GM19193 (cell line): ENCODE results near the gene ANO1.

Experiments used
- POLR2A ChIP-seq: IDR thresholded peaks from 4 replicates; pipeline ENCODE4 v1.6.1; 2011; ENCODE audit not compliant: insufficient read depth, insufficient read length; ENCODE audit errors: extremely low read depth

ANO1 gene

DNA sequence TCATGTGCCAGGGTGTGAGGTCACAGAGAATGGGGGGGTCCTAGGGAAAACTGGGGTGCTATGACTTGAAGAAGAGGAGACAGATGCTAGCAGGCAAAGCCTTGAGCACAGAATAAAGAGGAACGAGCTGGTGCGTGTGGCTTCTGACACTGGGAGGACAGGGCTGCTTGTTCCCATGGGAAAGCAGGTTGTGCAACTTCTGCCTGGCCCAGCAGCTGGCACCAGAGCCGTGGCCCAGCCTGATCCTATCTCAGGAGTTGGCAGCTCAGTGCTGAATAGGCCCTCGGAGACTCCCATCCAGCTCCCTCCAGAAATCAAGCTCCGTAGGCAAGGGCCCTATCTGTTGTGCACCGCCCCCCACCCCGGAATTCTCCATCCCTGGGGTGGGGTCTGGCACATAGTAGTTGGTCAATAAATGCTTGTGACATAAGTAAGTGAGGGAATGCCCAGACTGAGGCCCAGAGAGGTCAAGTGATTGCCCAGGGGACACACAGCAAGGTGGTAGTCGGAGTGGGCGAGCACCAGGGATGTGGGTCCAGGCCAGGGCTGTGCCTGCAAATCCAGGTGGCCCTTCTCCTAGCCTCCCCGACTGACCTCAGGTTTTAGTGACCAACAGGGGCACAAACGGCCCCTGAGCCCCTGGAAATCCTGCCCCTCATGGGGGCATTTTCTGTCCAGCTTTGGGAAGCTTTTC lies 105.5 kb downstream of the ANO1 start:
- no peak for TF ChIP-seq POLR2A

DNA sequence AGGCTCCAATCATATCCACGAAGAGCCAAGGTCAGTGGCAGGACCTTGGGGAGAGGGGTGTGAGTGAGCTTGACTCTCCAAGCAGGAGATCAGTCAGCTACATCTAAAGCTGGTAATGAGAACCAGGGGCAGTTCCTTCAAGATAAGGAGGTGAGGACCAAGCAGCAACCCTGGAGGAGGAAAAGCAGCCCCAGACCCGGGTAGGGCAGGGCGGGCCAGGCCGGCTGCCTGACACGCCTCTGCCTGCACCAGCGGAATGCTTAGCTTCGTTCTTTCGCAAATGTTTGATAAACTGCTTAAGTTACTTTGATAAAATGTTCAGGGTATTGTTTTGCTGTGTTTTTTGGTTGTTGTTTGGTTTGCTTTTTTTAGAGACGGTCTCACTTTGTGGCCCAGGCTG lies 106.3 kb downstream of the ANO1 start:
- TF ChIP-seq POLR2A, result no peak

DNA sequence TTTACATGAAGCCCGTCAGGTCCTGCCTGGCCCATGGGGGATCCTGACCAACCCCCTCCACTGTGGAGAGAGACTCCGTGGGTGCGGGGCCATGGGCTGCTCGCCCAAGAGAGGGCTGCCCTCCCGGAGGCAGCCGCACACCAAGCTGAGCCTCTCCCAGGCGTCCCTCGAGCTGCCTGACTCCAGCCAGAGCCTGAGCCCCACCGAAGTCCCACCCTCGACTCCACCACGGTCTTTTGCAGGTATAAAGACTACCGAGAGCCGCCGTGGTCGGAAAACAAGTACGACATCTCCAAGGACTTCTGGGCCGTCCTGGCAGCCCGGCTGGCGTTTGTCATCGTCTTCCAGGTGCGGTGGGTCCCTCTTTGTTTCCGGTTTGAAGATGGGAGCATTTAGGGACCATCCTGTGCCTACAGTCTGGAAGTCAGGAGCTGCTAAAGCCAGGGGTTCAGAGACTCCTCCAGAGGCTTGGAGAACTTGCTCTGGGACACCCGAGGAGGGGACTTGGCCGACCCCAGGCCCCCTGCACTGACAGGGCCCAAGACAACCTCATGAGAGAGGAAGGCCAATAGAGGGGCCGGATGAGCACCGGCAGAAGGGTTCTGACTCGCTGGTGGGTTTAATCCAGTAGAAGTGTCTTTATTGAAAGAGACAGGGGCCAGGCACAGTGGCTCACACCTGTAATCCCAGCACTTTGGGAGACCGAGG lies 107.4 kb downstream of the ANO1 start:
- no peak for TF ChIP-seq POLR2A

DNA sequence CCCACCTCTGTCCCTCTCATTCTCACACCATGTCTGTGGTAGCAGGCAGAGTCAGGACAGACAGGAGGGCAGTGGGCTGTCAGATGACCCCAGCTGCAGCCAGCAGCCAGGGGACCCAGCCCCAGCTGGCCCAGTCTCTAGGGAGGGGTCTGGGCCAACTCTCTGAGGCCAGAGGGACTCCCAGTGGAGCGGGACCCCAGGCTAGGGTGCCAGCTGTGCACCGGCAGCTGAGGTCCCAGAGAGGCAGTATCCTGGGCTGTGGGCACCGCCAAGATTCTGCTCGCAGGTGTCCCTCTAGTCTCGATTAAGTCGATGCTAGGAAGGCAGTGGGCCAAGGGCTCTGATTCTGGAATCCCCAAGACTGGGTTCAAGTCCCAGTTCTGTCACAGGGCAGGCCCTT lies 108.3 kb downstream of the ANO1 start:
- TF ChIP-seq POLR2A, result no peak

DNA sequence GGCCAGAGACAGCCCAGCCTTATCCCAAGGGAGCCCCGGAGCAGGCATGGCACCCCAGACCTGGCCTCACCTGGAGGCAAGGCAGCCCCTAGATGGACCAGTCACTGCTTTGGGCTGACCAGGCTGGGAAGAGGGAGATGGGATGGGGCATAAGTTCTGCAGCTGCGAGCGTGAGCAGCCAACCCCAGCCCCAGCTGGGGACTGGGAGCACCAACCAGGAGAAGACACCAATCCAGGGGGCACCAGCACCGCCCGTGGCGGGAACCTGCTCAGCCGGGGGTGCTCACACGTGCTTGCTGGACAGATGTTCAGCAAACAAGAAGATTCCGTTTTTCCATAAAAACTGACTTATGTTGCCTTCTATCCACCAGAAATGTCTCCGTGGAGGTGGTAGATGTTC lies 108.8 kb downstream of the ANO1 start:
- TF ChIP-seq POLR2A, result no peak

DNA sequence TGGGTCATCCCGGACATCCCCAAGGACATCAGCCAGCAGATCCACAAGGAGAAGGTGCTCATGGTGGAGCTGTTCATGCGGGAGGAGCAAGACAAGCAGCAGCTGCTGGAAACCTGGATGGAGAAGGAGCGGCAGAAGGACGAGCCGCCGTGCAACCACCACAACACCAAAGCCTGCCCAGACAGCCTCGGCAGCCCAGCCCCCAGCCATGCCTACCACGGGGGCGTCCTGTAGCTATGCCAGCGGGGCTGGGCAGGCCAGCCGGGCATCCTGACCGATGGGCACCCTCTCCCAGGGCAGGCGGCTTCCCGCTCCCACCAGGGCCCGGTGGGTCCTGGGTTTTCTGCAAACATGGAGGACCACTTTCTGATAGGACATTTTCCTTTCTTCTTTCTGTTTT lies 109.7 kb downstream of the ANO1 start:
- no peak for TF ChIP-seq POLR2A

DNA sequence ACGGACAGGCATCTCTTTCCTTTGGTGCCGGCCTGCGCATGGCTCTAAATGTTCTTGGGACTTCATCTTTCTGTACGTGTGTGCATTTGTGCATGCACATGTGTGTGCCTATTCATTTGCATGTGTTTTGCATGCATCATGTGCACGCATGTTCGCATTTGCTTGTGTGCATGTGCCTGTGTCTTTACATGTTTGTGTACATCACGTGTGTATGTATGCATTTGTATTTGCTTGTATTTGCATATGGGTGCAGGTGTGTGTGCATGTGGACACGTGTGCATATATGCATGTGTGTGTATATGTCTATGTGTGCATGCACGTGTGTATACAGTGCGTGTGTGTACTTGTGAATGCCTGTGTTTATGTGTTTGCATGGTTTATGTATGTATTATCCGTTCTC lies 111.5 kb downstream of the ANO1 start:
- TF ChIP-seq POLR2A, result no peak

DNA sequence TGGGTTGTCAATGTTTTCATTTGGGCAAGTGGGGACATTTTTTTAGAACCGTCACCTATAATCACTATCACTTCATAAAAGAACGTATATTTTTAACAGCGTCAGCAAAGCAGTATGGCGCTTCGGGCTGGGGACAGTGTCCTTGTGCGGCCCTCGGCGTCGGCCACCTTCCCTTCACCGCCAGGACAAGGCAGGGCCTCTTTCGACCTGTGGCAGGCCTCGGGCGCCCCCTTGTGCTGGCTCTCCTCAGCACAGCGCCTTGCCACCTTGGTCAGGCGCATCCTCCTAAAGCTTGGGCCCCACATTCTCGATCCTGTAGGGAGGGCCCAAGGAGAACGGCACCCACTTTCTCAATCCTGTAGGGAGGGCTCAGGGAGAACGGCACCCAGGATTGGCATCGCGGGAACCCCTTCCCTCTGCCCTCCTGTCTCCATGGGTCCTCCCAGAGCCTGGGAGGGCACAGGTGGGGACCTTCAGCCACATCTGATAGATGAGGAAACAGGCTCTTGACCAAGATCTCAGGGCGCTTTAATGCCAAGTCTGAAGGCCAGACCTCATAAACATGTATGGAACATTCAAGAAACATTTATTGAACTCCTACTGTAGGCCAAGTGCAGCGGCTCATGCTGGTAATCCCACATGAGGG lies 113.5 kb downstream of the ANO1 start:
- TF ChIP-seq POLR2A, result no peak

DNA sequence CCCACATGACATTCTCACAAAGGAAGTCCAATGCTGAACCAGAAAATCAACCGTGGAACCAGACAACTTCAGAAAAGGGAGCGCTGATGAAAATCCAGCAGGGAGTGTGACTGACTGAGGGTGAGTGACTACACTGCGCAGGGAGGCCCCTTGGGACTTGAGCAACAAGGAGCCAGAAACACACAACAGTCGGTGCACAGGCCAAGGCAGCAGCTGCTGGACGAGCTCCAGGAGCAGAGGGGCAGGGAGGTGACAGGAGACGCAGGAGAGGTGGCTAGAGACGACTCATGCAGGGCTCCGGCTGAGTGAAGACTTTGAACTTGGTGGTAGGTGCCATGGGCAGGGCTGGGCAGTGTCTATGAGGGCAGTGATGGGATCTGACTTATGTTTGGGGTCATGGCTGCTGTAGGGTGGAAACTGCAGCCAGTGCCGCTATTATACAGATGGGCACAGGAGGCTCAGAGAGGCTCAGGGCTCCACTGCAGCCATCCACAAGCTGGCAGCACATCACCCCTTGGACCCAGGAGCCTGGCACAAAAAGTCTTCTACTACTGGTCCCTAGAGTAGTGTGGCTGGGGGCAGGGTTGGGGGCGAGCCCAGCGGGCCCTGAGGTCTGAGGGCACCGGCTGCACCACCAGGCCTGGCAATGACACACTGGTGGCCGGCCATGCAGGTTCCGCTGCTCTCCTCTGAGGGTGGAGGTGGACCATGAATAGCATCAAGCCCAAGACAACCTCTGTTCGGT lies 114.7 kb downstream of the ANO1 start:
- TF ChIP-seq POLR2A, result no peak

DNA sequence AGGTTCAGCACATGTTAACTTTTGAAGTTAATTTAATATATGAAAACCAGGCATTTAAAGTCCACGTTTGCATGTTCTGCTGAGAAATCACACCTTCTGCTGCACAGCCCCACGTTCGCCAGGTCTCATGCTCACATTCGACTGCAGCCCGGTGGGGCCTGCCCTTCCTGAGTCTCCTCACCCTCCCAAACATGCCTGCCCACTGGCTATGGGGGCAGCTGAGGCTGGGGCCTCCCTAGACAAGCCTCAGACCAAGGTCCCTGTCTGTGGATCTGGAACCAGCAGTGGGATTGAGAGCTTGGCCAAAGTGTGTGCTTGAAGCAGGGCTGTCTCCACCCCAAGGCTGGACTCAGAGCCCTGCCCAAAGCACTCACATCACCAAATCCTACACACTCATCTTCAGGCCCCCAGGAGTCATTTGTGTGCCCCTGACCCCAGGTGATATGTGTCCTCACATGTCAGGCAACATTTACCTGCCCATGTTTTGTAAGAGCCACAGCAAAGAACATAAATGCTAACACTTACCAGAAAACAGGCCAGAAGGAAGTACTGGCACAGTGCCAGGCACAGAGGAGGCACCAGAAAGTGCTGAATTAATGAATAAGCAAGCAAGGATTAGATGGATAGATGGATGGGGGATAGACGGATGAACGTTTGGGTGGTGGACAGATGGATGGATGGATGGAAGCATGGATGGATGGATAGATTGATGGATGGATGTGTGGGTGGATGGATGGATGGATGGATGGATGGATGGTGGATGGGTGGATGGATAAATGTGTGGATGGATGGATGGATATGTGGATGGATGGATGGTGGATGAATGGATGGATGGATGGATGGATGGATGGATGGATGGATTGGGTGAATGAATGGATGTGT lies 115.5 kb downstream of the ANO1 start:
- no peak for TF ChIP-seq POLR2A

DNA sequence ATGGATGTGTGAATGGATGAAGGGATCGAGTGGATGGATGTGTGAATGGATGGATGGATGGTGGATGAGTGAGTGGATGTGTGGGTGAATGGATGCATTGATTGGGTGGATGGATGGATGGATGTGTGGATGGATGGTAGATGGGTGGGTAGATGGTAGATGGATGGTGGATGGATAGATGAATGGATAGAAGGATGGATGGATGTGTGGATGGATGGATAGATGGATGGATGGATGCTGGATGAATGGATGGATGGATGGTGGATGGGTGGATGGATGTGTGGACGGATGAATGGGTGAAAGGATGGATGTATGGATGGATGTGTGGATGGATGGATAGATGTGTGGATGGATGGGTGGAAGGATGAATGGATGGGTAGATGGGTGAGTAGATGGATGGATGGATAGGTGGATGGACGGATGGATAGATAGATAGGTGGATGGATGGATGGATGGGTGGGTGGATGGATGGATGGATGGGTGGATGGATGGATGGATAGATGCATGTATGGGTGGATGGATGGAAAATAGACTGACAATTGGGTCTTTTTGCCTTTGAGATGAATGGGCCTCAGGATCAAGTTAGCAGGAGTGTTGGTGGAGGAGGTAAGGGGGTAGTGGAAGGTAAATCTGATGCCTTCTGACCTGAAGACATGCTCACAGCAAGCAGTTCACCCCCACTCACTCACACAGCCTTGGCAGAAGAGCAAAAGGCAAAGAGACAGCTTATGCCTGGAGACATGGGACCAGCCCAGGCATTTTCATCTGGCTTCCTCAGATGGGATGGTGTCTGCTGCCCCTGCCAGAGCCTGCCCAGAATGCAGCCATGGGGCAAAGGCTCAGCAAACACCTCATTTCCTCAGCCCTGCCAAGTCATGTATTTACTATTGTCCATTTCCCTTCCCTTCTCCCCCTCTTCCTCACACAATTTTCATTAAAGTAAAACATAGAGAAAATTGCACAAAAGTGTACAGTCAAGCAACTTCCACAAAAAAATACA lies 117.0 kb downstream of the ANO1 start:
- TF ChIP-seq POLR2A, result no peak

DNA sequence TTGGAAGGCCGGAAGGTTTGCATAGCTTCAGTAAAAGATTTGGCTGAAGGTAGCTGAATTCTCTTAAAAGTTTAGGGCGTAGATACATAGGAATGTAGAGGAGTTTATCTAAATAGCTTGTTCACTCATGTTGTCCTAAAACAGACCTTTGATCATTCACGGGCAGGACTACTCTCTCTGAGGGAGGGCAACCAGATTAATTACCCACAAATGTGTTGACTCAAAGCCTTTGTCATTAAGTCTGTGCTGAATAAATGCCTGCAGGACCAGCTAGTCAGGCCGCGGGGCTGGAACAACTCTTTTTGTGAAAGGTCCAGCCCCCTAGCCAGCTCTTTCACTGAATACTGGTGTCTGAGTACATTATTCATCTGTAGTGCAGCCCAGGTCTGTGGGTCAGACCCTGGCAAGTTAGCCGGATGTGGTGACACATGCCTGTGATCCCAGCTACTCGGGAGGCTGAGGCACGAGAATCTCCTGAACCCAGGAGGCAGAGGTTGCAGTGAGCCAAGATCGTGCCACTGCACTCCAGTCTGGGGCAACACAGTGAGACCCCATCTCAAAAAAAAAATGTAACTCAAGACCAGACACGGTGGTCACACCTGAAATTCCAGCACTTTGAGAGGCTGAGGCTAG lies 122.2 kb downstream of the ANO1 start:
- TF ChIP-seq POLR2A, result no peak
